Calu3 (cell line): Measurements from ENCODE around the gene ARHGAP9. TPM values are rescaled to one million over a fixed set of nuclear protein-coding genes. Genes with fewer than 3 reads are reported as not detected.
"Not testable (repeated sequence)": the region's sequence is repeated elsewhere in the genome, so short reads cannot be mapped to it uniquely, and the experiment has no call there.

Experiments
- BruUV-seq: library from RNA; stranded (reverse); fragments of 400-500 nt; replicated peaks from 2 replicates; lab custom pipeline; 2021; lab: Mats Ljungman, UMichigan
- CTCF ChIA-PET: fragments of 300-600 bp; sonication (Branson Sonifier 250); formaldehyde crosslinking; loops from one replicate; lab custom pipeline; 2022; ENCODE audit warnings: antibody characterized with exemption; lab: Charles Lee
- DNase-seq: peaks from one replicate; pipeline ENCODE4 v3.0.0; 2022
- H3K27ac Mint-ChIP-seq: one replicate; pipeline ENCODE4 v1.8.0; 2022; ENCODE audit warnings: mixed read lengths; ENCODE audit not compliant: unreplicated experiment
- H3K27me3 Mint-ChIP-seq: one replicate; pipeline ENCODE4 v1.8.0; 2022; ENCODE audit warnings: mixed read lengths; ENCODE audit not compliant: unreplicated experiment
- H3K36me3 Mint-ChIP-seq: one replicate; pipeline ENCODE4 v1.8.0; 2022; ENCODE audit warnings: mild to moderate bottlenecking, moderate library complexity, mixed read lengths; ENCODE audit not compliant: insufficient read depth, unreplicated experiment
- H3K4me1 Mint-ChIP-seq: one replicate; pipeline ENCODE4 v1.8.0; 2022; ENCODE audit warnings: mild to moderate bottlenecking, low read depth, mixed read lengths; ENCODE audit not compliant: unreplicated experiment
- H3K4me3 Mint-ChIP-seq: one replicate; pipeline ENCODE4 v1.8.0; 2022; ENCODE audit warnings: mild to moderate bottlenecking, low read depth, moderate library complexity, mixed read lengths; ENCODE audit not compliant: unreplicated experiment
- H3K9me3 Mint-ChIP-seq: one replicate; pipeline ENCODE4 v1.8.0; 2022; ENCODE audit warnings: low read depth, mixed read lengths; ENCODE audit not compliant: unreplicated experiment
- CTCF ChIP-seq: fragments of 200-600 bp; IDR thresholded peaks from one replicate; pipeline ENCODE4 v1.8.0; 2022; ENCODE audit warnings: antibody characterized with exemption; ENCODE audit not compliant: unreplicated experiment
- intact Hi-C: fragments of 100-400 bp; cut with micrococcal nuclease; formaldehyde crosslinking; loops from one replicate; pipeline ENCODE4 v1.10.0; 2022; ENCODE audit not compliant: unreplicated experiment
- total RNA-seq: library from RNA; stranded (reverse); gene quantifications from 2 replicates; pipeline ENCODE4 v1.2.3, GENCODE V29; 2022

Gene ARHGAP9
- total RNA-seq, 1 experiment from 2014 or later, result not detected

GRCh38 chr12:57446292-57446960, 33.2 kb downstream of the ARHGAP9 start:
- H3K4me3 Mint-ChIP-seq, result no peak overlapping the region
- H3K36me3 Mint-ChIP-seq, result no peaks in the 10 kb centered on the region
- no peak for DNase-seq
- no peak overlapping the region for H3K27ac Mint-ChIP-seq
- H3K27me3 Mint-ChIP-seq, result peaks cover 16% of the 10 kb centered on the region
- CTCF ChIA-PET, result interaction anchor here (0.6 to 0.8 kb wide), 2 partner anchors 18 to 146 kb away, joined by 3 to 5 read pairs; no protein-coding TSS in a partner anchor
- no TSS peak for BruUV-seq
- H3K4me1 Mint-ChIP-seq, result no peaks in the 10 kb centered on the region
- no peak for TF ChIP-seq CTCF
- peaks cover 2% of the 10 kb centered on the region for H3K9me3 Mint-ChIP-seq
- intact Hi-C loops, result no loop called here

DNA sequence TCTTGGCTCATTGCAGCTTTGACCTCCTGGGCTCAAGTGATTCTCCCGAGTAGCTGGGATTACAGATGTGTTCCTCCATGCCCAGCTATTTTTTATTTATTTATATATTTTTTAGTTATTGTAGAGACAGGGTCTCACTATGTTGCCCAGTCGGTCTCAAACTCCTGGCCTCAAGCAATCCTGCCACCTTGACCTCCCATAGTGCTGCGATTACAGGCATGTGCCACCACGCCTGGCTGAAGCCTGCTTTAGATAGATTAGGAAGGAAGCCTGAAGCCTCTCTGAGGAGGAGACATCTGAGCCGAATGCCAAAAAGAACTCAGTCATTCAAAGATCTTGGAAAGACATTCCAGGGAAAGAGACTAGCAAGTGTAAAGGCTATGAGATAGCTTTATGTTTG, 34.9 kb downstream of the ARHGAP9 start:
- no peak for TF ChIP-seq CTCF
- no peak overlapping the region for H3K27ac Mint-ChIP-seq
- CTCF ChIA-PET, result no interaction called here
- peaks cover 4% of the 10 kb centered on the region for H3K9me3 Mint-ChIP-seq
- H3K4me1 Mint-ChIP-seq, result no peaks in the 10 kb centered on the region
- no TSS peak for BruUV-seq
- intact Hi-C loops, result no loop called here
- no peaks in the 10 kb centered on the region for H3K36me3 Mint-ChIP-seq
- no peak for DNase-seq
- no peak overlapping the region for H3K4me3 Mint-ChIP-seq
- no peaks in the 10 kb centered on the region for H3K27me3 Mint-ChIP-seq

- CTCF ChIA-PET, result interaction anchor here (0.6 kb wide), 1 partner anchor 12 kb away, joined by 3 read pairs; no protein-coding TSS in a partner anchor
- H3K4me3 Mint-ChIP-seq, intact Hi-C loops, H3K4me1 Mint-ChIP-seq, DNase-seq, BruUV-seq, H3K36me3 Mint-ChIP-seq, H3K27ac Mint-ChIP-seq, H3K27me3 Mint-ChIP-seq, H3K9me3 Mint-ChIP-seq: not testable (repeated sequence)
Observed at GRCh38 chr12:57444337-57444736, 35.3 kb downstream of the ARHGAP9 start.

DNA sequence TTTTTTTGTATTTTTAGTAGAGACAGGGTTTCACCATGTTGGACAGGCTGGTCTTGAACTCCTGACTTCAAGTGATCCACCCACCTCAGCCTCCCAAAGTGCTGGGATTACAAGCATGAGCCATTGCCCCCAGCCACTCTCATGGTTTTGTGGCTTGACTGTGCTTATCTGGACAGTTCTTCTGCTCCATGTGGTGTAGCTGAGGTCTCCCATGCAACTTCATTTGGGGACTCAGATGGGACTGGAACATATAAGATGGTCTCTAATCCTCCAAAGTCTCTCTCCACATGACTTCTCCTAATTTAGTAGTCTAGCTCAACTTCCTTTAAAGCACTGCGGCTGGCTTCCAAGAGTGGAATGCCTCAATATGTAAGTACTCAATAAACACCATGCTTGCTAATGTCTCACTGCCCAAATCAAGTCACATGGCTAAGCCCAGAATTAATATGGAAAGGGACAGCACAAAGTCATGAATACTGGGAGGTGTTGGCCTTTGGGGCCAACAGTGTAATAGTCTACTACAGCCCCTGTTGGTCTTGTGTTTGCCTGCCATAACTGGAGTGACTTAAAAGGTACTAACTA, 37.7 kb downstream of the ARHGAP9 start:
- TF ChIP-seq CTCF, result no peak
- CTCF ChIA-PET, result no interaction called here
- no peak overlapping the region for H3K27ac Mint-ChIP-seq
- H3K4me3 Mint-ChIP-seq, result no peak overlapping the region
- no TSS peak for BruUV-seq
- intact Hi-C loops, result no loop called here
- H3K27me3 Mint-ChIP-seq, result no peaks in the 10 kb centered on the region
- H3K36me3 Mint-ChIP-seq, result no peaks in the 10 kb centered on the region
- H3K4me1 Mint-ChIP-seq, result peaks cover 6% of the 10 kb centered on the region
- no peak for DNase-seq
- H3K9me3 Mint-ChIP-seq, result peaks cover 4% of the 10 kb centered on the region

- H3K4me3 Mint-ChIP-seq, intact Hi-C loops, H3K9me3 Mint-ChIP-seq, H3K4me1 Mint-ChIP-seq, H3K27ac Mint-ChIP-seq, BruUV-seq, H3K27me3 Mint-ChIP-seq, CTCF ChIA-PET, H3K36me3 Mint-ChIP-seq, DNase-seq: not testable (repeated sequence)
Observed at GRCh38 chr12:57441393-57441792, 38.3 kb downstream of the ARHGAP9 start.
